GM12801 (cell line): ENCODE results near the gene GSK3A.

Experiments
- CTCF ChIP-seq: IDR thresholded peaks from one replicate; pipeline ENCODE4 v1.5.1; 2011; ENCODE audit warnings: control low read depth; ENCODE audit not compliant: insufficient read length; ENCODE audit errors: extremely low read depth

Gene GSK3A

GRCh38 chr19:42229855-42230351 lies 12.5 kb downstream of the GSK3A start:
- TF ChIP-seq CTCF, result no peak

- no peak for TF ChIP-seq CTCF
These were observed 13.0 kb downstream of the GSK3A start for GRCh38 chr19:42229301-42229854.

GRCh38 chr19:42228641-42229040 lies 13.8 kb downstream of the GSK3A start:
- TF ChIP-seq CTCF, result no peak

- no peak for TF ChIP-seq CTCF
These were observed 15.5 kb downstream of the GSK3A start for GRCh38 chr19:42226886-42227285.

GRCh38 chr19:42225718-42226292 lies 16.6 kb downstream of the GSK3A start:
- no peak for TF ChIP-seq CTCF

GRCh38 chr19:42224940-42225717 lies 17.3 kb downstream of the GSK3A start:
- TF ChIP-seq CTCF, result no peak

GRCh38 chr19:42220751-42221097 lies 21.7 kb downstream of the GSK3A start:
- TF ChIP-seq CTCF, result no peak
